GM21390 (cell line): ENCODE results near the gene HLA-DMA.

Experiments used
- ATAC-seq: cut with Tn5 transposase; IDR thresholded peaks from one replicate; pipeline ENCODE4 v1.9.1; 2021; ENCODE audit not compliant: unreplicated experiment

Gene HLA-DMA

DNA sequence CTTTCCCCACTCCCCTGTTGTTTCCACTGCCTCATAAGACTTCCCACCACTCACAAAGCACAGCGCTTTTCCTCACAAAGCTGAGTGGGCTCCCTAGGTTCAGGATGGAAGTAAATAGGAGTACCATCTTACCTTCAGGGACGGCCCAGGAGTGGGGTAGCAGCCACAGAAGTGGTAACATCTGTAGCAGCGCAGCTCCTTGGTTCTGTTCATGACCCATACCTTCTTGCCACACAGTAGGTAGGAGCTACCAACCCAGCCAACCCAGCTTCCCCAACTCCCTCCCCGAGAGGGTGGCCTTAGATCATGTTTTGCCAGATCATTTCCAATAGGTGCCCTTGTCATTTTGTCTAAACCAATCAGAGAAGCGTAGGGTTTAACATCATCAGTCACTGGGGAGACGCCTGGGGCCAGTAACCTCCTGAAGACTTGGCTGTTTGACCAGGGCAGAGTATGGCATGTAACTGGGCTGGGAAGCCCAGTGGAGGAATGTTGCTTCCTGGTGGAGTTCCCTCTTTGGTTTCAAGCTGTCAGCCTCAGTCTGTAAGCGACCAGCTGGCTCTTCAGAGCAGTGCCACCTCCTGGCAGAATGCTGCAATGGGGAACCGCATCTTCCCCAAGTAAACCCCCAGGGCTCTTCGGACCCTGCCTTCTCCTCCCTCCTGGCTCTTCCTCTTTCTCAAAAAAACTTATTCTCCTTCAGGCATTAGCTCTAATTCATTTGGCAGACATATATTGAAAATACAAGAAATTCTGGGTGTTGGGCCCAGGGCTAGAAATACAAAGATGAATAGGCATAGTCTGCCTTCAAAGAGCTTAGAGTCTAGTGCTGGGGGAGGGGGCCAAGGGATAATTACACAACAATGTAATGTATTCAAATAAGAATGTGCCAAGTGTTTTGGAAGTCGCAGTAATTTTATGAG lies at the start of gene HLA-DMA:
Gene HLA-DMA, minus strand, starts transcription at position 281 of the 923 bp plus-strand sequence. Its CDS starts 61 bp downstream, at position 220.
- ATAC-seq, result peak; percentile 88

DNA sequence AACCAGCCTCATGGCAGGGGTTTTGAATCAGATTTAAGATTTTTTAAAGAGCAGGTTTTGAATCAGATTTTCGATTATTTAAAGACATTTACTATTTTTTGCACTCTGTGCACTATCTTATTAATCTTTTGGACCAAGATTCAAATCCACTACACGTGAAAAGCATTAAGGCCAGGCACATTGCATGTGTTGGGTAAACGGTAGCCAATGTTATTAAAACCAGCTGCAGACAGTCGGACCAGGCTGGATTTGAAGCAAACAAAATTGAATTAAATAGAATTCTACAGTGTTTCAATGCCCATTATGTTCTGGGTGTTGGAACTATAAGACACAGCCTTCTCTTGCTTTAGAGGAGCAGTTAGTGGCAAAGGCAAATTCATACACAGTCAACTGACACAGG lies 48.8 kb upstream of the HLA-DMA start:
- ATAC-seq, result no peak

DNA sequence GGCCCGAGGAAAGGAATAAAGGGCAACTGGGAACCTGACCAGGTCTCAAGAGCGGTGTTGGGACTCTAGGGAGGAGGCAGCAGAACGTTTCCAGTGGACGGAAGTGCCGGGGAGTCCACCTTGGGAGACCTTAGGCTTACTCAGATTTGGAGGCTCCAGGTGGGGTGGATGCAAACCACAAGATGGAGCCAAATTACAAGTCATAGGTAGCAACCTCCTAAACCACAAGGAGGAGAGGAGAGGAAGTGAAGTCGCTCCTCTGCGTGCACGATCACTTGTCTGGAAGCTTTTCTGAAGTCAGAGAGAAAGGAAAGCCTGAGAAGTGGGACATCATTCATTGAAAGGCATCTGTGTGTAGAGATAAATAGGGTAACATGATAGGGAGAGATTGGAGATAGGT lies 47.2 kb upstream of the HLA-DMA start:
- no peak for ATAC-seq

DNA sequence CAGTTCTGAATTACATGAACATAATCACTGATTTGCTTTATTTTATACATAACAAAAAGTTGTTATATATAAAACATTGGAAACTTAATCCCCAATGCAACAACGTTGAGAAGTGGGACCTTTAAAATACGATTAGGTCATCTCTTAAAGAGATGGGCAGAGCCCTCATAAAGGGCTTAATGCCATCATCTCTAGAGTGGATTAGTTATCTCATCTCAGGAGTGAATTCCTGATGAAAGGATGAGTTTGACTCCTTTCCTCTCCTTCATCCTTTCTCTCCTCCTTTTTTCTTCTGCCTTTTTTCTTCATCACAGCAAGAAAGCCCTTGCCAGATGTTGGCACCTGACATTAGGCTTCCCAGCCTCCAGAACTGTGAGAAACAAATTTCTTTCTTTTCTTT lies 42.6 kb upstream of the HLA-DMA start:
- no peak for ATAC-seq

DNA sequence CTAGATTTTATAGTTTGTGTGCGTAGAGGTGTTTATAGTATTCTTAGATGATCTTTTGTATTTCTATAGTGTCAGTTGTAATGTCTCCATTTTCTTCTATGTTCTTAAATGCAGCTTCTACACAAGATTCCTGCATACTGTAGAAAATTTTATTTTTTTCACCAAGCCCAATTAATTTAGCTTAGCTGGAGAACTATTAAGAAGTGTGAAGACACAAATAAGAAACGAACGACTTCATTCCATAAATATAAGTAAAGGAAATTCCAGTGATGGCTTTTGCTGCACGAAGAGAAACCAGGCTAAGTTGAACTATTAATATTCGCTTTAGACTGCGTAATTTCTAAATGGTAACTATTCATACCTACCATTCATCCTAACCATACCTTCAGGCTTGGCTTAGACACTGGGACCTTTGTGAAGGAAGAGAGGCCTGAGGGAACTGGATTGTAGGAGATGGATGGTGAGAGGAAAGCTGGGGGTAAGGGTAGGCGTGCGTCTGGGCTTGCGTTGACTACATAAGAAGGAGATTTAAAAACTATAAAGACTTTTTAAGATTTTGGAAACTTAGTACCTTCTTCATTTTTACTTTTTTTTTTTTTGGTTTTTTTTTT lies 40.6 kb upstream of the HLA-DMA start:
- no peak for ATAC-seq

DNA sequence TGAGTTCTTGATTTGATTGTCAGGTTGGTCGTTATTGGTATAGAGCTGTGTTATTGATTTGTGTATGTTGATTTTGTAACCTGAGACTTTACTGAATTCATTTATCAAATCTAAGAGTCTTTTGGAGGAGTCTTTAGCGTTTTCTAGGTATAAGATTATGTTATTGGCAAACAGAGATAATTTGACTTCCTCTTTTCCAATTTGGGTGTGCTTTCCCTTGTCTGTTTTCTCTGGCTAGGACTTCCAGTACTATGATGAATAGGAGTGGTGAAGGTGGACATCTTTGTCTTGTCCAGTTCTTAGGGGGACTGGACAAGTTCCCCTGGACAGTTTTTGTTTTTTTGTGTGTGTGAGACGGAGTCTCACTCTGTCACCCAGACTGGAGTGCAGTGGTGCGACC lies 39.1 kb upstream of the HLA-DMA start:
- ATAC-seq, result no peak

DNA sequence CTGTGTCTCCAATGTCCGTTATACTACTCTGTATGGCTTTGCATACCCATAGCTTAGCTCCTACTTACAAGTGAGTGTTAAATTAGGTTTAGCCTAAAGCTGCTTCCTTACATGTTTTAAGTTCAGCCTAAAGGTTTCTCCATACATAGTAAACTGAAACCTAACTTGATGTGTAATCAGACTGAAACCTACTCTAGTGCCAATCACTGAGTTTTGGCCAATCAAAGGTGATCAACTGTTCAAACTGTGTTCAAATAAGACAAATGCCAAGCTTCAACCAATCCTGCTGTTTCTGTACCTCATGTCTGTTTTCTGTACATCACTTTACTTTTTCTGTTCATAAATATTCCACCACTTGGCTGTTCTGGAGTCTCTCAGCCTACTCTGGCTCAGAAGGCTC lies 36.5 kb upstream of the HLA-DMA start:
- no peak for ATAC-seq

DNA sequence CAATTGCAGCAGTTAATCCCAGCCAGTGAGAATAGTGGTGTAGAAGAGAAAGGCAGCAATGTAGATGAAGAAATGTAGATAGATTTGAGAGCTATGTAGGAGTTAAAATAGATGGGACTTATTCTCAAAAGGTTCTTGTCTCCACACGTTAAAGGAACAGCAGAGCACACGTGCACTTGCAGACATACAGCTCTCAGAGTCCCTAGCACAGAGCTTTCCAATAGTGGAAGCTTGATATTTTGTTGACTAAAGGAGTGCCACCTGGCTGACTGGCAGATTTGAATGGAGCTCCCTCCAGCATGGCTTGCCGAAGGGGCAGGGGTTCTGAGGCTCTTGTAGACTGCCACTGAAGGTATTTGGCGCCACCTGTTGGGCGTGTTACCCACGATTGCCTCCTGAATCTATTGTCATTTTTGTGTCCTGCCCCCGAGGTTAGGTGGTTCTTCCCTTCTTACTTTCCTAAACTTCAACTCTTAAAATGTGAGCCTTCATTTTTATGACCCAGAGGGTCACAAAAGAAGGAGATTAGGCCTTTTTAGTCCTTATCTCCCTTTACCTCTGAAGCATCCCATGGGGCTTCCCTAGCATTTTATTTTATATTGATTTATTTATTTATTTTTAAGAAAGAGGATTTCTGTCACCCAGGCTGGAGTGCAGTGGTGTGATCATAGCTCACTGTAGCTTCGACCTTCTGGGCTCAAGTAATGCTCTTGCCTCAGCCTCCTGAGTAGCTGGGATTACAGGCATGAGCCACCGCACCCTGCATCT lies 31.9 kb upstream of the HLA-DMA start:
- no peak for ATAC-seq

DNA sequence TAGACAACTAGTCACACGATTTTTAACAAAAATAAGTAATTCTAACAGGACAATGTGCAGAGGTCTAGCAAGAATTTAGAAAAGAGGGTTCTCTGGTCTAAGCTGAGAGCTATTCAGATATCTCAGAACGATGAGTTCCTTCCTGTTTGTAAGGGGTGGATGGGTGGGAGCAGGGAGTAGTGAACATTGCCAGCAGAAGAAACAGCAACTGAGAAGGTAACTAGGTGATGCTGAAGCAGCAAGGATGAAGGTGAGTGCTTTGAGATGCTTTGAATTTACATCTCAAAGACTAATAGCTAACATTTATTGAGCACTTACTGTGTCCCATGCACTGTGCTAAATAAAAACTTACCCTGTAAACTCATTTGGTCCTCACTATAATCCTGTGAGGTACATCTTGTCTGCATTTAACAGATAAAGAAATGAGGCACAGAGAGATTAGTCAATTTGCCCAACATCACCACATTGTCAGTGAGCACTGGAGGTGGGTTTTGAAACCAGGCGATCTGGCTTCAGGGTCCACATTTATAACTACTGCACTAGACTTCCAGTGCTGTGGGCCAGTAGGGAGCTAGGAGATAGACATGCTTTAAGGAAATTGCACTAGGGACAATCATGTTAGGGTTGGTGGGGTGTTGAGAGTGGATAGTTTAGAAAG lies 31.2 kb upstream of the HLA-DMA start:
- no peak for ATAC-seq

DNA sequence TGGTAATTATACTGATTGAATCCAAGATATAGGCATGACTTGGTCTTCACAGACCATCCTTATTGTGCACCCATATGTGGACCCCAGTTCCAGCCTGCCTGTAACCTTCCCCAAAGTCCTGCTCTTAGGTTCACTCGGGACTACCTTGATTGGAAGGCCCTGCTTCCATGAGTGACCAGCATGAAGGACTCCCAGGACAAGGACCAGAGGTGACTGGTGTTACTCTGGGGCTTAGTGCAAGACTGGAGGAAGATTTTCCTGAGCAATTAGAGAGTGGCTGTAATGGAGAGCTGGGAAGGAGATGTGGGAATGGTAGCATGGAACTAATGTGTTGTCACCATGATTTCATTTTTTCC lies 30.6 kb upstream of the HLA-DMA start:
- no peak for ATAC-seq

DNA sequence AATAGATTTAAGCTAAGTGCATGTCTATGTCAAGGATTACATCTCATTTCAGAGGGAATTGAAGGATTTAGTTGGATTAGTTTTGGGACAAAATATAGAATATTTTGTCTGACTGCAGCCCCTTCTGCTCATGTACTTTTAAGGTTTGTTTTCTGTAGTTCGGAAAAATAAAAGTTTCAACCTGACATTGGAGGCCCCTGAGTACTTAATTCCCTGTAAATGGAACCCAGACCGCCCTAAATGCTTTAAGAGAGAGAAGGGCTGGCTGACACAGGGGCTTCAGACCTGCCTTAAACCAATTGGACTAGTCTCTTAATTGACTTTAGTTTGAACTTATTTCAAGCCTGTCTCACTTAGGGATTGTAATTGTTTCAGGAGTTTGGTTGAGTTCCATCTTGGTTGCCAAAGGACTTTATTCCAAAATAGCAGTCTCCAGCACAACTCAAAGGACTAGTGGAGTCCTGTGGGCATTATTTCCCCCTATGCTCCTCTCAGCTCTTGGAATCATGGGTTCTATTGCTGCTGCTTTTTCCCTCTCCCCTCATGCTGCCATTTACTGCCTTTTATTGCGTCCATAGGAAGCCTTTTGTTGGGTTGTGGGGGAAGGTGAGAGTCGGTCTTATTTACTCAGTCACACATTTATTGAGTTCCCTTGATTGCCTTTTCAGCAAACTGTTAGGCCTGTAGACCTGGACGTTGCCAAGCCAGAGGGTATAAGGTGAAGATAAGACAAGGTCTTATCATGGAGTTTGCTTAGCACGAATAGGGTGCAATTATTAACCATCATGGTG lies 30.0 kb upstream of the HLA-DMA start:
- ATAC-seq, result no peak

DNA sequence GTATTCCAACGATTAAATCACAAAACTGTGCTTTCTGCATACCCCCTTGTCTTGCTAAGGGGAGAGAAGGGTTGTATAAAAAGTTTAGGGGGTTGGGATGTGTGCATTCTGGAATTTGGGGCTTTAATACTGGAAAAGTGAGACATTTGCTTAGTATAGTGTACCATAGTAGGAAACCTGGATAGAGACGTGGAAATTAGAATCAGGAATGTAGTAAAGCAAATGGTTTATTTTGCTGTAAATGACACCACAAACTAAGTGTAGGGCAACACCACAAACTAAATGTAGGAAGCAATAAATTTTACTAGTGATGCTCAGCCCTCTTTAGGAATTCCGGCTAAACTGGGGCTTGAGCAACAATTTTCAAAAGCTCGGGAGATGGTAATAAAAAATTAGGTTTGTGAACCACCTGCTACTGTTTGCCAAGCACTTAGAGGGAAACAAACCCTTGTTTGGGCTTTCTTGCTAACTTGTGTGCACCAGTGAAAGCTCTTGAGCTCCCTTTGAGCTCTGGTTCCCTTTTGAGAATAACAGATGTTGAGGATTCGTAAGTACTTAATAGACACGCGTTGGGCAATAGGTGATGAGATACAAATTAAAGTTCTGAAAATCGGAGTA lies 29.3 kb upstream of the HLA-DMA start:
- no peak for ATAC-seq

DNA sequence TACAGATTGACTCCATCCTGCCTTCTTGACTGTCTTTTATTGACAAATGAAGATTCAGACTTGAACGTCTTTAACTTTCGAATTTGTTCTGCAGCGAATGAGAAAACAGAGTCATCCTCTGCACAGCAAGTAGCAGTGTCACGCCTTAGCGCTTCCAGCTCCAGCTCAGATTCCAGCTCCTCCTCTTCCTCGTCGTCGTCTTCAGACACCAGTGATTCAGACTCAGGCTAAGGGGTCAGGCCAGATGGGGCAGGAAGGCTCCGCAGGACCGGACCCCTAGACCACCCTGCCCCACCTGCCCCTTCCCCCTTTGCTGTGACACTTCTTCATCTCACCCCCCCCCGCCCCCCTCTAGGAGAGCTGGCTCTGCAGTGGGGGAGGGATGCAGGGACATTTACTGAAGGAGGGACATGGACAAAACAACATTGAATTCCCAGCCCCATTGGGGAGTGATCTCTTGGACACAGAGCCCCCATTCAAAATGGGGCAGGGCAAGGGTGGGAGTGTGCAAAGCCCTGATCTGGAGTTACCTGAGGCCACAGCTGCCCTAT lies 27.7 kb upstream of the HLA-DMA start:
- no peak for ATAC-seq

DNA sequence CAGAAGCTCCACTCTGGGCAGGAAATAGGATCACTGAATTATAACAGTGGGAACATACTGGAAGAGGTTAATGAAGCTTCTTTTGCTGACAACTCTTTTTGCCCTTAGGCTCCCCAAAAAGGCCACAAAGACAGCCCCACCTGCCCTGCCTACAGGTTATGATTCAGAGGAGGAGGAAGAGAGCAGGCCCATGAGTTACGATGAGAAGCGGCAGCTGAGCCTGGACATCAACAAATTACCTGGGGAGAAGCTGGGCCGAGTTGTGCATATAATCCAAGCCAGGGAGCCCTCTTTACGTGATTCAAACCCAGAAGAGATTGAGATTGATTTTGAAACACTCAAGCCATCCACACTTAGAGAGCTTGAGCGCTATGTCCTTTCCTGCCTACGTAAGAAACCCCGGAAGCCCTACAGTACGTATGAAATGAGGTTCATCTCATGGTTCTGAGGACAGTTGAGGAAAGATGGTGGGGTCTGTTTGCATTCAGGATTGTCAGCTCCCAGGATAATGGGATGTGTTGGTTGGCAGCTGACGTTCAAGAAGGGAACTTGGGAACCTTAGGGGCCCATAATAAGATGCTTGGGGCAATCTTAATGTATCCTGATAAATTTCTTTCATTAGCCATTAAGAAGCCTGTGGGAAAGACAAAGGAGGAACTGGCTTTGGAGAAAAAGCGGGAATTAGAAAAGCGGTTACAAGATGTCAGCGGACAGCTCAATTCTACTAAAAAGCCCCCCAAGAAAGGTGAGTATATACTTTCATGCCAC lies 27.0 kb upstream of the HLA-DMA start:
- no peak for ATAC-seq

DNA sequence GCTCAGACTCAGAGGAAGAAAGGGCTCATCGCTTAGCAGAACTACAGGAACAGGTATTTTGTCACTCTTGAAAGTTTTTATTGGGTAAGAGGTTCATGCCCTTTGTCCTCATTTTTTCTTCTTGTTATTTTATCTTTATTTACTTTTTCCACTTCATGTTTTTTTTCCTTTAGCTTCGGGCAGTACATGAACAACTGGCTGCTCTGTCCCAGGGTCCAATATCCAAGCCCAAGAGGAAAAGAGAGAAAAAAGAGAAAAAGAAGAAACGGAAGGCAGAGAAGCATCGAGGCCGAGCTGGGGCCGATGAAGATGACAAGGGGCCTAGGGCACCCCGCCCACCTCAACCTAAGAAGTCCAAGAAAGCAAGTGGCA lies 25.0 kb upstream of the HLA-DMA start:
- no peak for ATAC-seq

DNA sequence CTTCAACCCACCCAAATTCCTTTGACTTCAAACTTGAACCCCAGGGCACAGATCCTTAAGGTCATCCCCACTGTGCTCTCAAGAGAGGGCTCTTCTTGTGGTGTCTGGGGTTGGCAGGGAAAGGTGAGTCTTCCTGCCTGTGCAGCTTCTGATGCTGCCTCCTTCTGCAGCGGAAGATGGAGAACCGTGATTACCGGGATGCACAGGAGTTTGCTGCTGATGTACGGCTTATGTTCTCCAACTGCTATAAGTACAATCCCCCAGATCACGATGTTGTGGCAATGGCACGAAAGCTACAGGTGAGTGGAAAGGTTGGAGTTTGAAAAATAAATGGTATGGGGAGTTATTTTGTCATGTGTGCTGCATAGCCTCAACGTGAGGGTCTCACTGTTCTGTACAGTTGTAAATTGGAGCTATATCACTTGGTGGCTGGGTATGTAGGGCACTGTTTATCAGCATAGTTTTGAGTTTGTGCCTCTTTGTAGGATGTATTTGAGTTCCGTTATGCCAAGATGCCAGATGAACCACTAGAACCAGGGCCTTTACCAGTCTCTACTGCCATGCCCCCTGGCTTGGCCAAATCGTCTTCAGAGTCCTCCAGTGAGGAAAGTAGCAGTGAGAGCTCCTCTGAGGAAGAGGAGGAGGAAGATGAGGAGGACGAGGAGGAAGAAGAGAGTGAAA lies 24.5 kb upstream of the HLA-DMA start:
- no peak for ATAC-seq

DNA sequence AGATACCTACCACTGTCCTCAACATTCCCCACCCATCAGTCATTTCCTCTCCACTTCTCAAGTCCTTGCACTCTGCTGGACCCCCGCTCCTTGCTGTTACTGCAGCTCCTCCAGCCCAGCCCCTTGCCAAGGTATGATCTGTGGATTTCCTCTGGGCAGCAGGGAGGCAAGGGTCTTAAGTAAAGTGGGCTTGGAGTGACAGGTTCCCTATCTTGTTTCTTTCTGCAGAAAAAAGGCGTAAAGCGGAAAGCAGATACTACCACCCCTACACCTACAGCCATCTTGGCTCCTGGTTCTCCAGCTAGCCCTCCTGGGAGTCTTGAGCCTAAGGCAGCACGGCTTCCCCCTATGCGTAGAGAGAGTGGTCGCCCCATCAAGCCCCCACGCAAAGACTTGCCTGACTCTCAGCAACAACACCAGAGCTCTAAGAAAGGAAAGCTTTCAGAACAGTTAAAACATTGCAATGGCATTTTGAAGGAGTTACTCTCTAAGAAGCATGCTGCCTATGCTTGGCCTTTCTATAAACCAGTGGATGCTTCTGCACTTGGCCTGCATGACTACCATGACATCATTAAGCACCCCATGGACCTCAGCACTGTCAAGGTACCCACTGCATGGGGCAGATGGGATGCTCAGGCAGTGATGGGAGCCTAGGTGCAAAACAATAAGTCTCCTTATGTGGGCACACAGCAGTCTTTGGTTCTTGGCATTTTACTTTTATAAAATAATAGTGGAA lies 23.6 kb upstream of the HLA-DMA start:
- ATAC-seq, result no peak

DNA sequence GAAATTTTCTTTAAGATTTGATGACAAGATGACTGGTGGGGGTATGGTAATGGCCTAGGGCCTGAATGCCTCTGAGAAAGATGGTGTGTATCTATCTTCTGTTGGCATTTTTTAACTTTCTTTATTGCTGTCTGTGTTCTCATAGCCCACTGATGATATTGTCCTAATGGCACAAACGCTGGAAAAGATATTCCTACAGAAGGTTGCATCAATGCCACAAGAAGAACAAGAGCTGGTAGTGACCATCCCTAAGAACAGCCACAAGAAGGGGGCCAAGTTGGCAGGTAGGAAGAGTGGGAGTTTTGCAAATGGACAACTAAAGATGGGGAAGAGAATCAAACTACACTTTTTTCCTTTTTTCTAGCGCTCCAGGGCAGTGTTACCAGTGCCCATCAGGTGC lies 23.0 kb upstream of the HLA-DMA start:
- no peak for ATAC-seq
